Measurements from ENCODE around the gene CCKAR. TPM values are rescaled to one million over a fixed set of nuclear protein-coding genes. Genes with fewer than 3 reads are reported as not detected.
A peak's percentile ranks its signal among the peaks of the same experiment; 100 is the strongest.

CCKAR gene
- total RNA-seq, 1 donor from 2014 or later: not detected

GRCh38 chr4:26509681-26510333 lies 19.5 kb upstream of the CCKAR start:
- Histone ChIP-seq H3K27me3 (ENCODE audit: insufficient read depth, low read length) (no peaks in the 10 kb centered on the region), H3K27ac (ENCODE audit: low read depth, low read length) (no peak overlapping the region), H4K20me1 (ENCODE audit: insufficient read depth, low read length) (no peaks in the 10 kb centered on the region), H2AFZ (ENCODE audit: low read depth, low read length) (peak overlapping the region; percentile 47), H3K79me2 (ENCODE audit: insufficient read depth, low read length) (no peaks in the 10 kb centered on the region), H3K9ac (ENCODE audit: low read length) (no peak overlapping the region), H3K4me1 (ENCODE audit: insufficient read depth, low read length) (no peaks in the 10 kb centered on the region), H3K4me3 (ENCODE audit: insufficient read depth, low read depth, low read length) (no peak overlapping the region), H3K4me2 (ENCODE audit: low read length) (no peak overlapping the region), H3K36me3 (ENCODE audit: insufficient read depth, low read length) (no peaks in the 10 kb centered on the region), H3K9me3 (ENCODE audit: insufficient read depth, low read depth, low read length) (no peaks in the 10 kb centered on the region)
- H3K27me3 Mint-ChIP-seq (ENCODE audit: low read depth, unreplicated experiment): peaks cover 7% of the 10 kb centered on the region
- no peaks in the 10 kb centered on the region for H3K36me3 Mint-ChIP-seq (ENCODE audit: low read depth, unreplicated experiment)
- TF ChIP-seq CTCF (IDR thresholded peaks at IDR 0.05; ENCODE audit: insufficient read depth, low read depth, low read length): no peak
- TF ChIP-seq EZH2 (IDR thresholded peaks at IDR 0.05; ENCODE audit: insufficient read depth, low read length): no peak
- no peak overlapping the region for H3K4me3 Mint-ChIP-seq (ENCODE audit: unreplicated experiment)
- H3K27ac Mint-ChIP-seq (ENCODE audit: unreplicated experiment): peak overlapping the region; percentile 88
- peaks cover 6% of the 10 kb centered on the region for H3K4me1 Mint-ChIP-seq (ENCODE audit: low read depth, unreplicated experiment)
- H3K9me3 Mint-ChIP-seq (ENCODE audit: unreplicated experiment): peaks cover 2% of the 10 kb centered on the region
- FAIRE-seq (no peak), DNase-seq (ENCODE audit: low read depth) (peak; percentile 32)

- no peak for TF ChIP-seq CTCF (IDR thresholded peaks at IDR 0.05; ENCODE audit: insufficient read depth, low read depth, low read length)
- TF ChIP-seq EZH2 (IDR thresholded peaks at IDR 0.05; ENCODE audit: insufficient read depth, low read length): no peak
- FAIRE-seq: no peak
- no peaks in the 10 kb centered on the region for H3K36me3 ChIP-seq (ENCODE audit: insufficient read depth, low read length)
- no peaks in the 10 kb centered on the region for H3K9me3 ChIP-seq (ENCODE audit: insufficient read depth, low read depth, low read length)
- no peaks in the 10 kb centered on the region for H3K79me2 ChIP-seq (ENCODE audit: insufficient read depth, low read length)
- no peak overlapping the region for H3K27ac Mint-ChIP-seq (ENCODE audit: unreplicated experiment)
- no peak overlapping the region for H3K27ac ChIP-seq (ENCODE audit: low read depth, low read length)
- H3K9me3 Mint-ChIP-seq (ENCODE audit: unreplicated experiment): no peaks in the 10 kb centered on the region
- peaks cover 5% of the 10 kb centered on the region for H3K27me3 Mint-ChIP-seq (ENCODE audit: low read depth, unreplicated experiment)
- no peak overlapping the region for H3K4me3 Mint-ChIP-seq (ENCODE audit: unreplicated experiment)
- no peaks in the 10 kb centered on the region for H4K20me1 ChIP-seq (ENCODE audit: insufficient read depth, low read length)
- no peaks in the 10 kb centered on the region for H3K27me3 ChIP-seq (ENCODE audit: insufficient read depth, low read length)
- no peaks in the 10 kb centered on the region for H3K4me1 ChIP-seq (ENCODE audit: insufficient read depth, low read length)
- no peak for DNase-seq (ENCODE audit: low read depth)
- H2AFZ ChIP-seq (ENCODE audit: low read depth, low read length): no peak overlapping the region
- H3K4me3 ChIP-seq (ENCODE audit: insufficient read depth, low read depth, low read length): no peak overlapping the region
- peaks cover 6% of the 10 kb centered on the region for H3K4me1 Mint-ChIP-seq (ENCODE audit: low read depth, unreplicated experiment)
- no peak overlapping the region for H3K4me2 ChIP-seq (ENCODE audit: low read length)
- no peaks in the 10 kb centered on the region for H3K36me3 Mint-ChIP-seq (ENCODE audit: low read depth, unreplicated experiment)
- H3K9ac ChIP-seq (ENCODE audit: low read length): no peak overlapping the region
Observed at GRCh38 chr4:26507286-26507685, 17.0 kb upstream of the CCKAR start.

GRCh38 chr4:26503844-26504243 lies 13.6 kb upstream of the CCKAR start:
- Histone ChIP-seq H3K4me2 (ENCODE audit: low read length) (no peak overlapping the region), H2AFZ (ENCODE audit: low read depth, low read length) (no peak overlapping the region), H3K27me3 (ENCODE audit: insufficient read depth, low read length) (no peaks in the 10 kb centered on the region), H3K9ac (ENCODE audit: low read length) (no peak overlapping the region), H3K9me3 (ENCODE audit: insufficient read depth, low read depth, low read length) (no peaks in the 10 kb centered on the region), H3K36me3 (ENCODE audit: insufficient read depth, low read length) (no peaks in the 10 kb centered on the region), H4K20me1 (ENCODE audit: insufficient read depth, low read length) (no peaks in the 10 kb centered on the region), H3K4me3 (ENCODE audit: insufficient read depth, low read depth, low read length) (no peak overlapping the region), H3K4me1 (ENCODE audit: insufficient read depth, low read length) (no peaks in the 10 kb centered on the region), H3K79me2 (ENCODE audit: insufficient read depth, low read length) (no peaks in the 10 kb centered on the region), H3K27ac (ENCODE audit: low read depth, low read length) (no peak overlapping the region)
- Mint-ChIP-seq H3K9me3 (ENCODE audit: unreplicated experiment) (peaks cover 2% of the 10 kb centered on the region), H3K36me3 (ENCODE audit: low read depth, unreplicated experiment) (no peaks in the 10 kb centered on the region), H3K4me3 (ENCODE audit: unreplicated experiment) (no peak overlapping the region), H3K4me1 (ENCODE audit: low read depth, unreplicated experiment) (peaks cover 6% of the 10 kb centered on the region), H3K27me3 (ENCODE audit: low read depth, unreplicated experiment) (no peaks in the 10 kb centered on the region), H3K27ac (ENCODE audit: unreplicated experiment) (no peak overlapping the region)
- DNase-seq (ENCODE audit: low read depth) (no peak), FAIRE-seq (no peak)
- TF ChIP-seq CTCF (IDR thresholded peaks at IDR 0.05; ENCODE audit: insufficient read depth, low read depth, low read length): no peak
- TF ChIP-seq EZH2 (IDR thresholded peaks at IDR 0.05; ENCODE audit: insufficient read depth, low read length): no peak

All from astrocyte (in vitro differentiated cells and primary cell).